Hematopoietic multipotent progenitor cell treated with erythropoietin and hydrocortisone succinate and interleukin-3 and kit ligand, for 15 days (in vitro differentiated cells): Measurements from ENCODE around the gene NOD1.
"Not testable (repeated sequence)": the region's sequence is repeated elsewhere in the genome, so short reads cannot be mapped to it uniquely, and the experiment has no call there.

Experiments
- DNase-seq: peaks from one replicate; pipeline ENCODE4 v3.0.0-alpha.2; 2015; ENCODE audit warnings: low spot score

NOD1 gene

DNA sequence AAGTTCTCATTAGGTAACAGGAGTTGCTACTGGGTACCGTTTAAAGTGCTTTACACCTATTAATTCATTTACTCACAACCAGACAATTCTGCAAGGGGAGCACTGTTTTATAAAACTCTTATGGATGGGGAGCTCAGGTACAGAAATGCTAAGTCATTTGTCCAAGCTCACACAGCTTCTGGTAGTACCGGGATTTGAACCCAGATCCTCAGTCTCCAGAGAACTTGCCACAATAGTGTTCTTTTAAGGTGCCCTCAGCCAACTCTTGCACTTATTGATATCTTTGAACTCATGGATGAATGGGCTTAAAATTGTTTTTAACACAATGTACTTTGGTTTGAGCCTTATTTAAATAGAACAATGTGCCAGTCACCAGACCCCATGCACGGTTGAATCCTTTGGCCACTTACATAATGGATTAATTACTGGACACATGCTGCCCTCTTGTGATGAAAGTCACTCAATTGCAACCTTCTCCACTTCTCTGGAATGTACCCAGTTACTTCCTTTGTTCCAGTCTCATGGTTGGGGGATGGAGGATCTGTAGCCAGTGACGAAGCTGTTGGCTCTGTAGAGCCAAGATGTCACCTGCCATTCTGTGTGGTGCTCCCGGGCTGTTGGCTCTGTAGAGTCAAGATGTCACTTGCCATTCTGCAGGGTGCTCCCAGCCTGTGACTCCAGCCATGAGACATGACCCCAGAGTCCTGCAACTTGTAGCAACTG lies 65.6 kb downstream of the NOD1 start:
- peak; percentile 59 for DNase-seq

DNA sequence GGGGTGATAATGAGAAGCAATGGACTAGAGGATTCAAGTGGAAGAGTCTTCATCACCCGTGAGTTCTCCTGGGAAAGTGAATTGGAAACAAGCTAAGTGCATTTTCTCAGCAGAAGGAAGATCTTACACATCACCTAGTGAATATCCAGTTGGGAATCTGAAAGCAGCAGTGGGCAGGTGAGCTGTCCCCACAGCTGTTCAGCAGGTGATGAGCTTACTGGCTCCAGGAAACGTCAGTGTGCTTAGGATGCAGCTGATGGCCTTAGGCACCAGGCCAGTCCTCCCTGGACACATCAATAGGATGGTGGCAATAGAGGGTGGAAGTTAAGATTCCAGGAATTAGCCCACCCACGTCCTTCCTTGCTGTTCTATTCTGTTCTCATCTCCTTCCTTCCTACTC lies 66.7 kb downstream of the NOD1 start:
- DNase-seq: no peak

DNA sequence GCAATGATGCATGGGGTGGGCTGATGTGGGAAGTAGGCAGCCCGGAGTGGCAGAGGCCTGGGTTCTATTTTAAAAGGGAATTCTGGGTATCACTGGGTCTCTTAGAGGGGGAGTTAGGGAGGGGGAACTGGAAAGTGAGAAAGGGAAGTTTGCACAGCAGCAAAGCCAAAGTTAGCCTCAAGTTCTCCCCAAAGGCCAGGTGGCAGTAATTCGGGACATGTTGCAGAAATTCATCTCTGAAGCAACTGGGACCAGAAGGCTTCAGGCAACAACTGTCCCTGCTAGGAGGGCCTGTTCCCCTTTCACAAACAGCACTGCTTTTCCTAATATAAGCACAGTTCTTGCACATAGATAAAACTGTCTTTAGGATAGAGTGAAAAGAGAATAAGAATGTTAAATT lies 67.4 kb downstream of the NOD1 start:
- DNase-seq: no peak

DNA sequence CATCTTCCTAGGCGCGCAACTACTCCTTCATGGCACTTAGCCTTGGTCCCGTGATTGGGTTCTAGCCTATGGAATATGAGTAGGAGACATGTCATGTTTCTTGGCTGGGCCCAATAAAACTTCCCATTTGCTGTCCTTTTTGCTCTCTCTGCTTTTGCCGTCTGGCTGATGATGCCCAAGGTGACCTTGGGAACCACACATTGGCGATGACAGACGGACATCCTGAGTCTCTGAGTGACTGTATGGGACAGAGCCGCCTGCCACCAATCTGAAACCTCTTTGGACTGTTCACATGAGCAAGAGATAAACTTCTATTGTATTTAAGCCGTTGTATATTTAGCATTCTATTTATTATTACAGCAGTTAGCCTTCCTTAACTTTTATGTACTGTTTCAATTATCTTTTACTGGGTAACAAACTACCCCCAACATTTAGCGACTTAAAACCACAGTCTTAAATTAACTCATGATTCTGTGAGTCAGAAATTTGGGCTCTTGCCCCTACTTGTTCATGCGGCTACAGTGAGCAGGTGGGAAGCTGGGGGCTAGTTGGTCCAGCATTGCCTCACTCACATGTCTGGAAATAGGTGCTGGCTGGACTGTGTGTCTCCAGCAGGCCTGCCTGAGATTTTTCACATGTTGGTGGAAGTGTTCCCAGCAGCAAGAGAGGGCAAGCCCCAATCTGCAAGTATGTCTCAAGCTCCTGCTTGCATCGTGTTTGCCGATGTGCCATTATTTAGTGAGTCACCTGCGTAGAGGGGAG lies 71.7 kb downstream of the NOD1 start:
- no peak for DNase-seq

DNA sequence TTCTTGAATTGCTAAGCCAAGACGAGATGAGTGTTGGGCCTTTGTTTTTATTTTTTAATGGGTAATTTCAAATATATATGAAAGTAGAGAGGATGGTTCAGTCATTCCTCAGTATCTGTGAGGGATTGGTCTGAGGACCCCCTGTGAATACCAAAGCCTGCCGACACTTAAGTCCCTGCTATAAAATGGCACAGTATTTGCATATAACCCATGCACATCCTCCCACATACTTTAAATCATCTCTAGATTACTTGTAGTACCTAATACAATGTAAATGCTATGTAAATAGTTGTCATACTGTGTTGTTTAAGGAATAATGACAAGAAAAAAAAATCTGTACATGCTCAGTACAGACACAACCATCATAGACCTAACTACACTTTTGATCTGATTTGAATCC lies 73.4 kb downstream of the NOD1 start:
- DNase-seq: no peak

DNA sequence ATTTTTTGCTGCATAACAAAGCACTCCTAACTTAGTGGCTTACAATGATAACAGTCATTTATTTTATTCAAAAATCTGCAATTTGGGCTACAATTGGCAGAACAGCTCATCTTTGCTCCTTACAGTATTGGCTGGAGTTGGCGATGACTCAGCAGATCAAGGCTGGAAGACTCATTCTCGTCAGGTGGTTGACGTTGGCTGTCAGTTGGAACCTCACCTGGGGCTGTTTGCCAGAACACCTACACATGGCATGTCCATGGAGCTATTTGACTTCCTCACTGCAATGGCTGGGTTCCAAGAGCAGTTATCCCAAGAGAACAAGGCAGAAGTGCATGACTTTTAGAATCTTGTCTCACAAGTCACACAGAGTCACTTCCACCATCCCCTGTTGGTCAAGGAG lies 75.1 kb downstream of the NOD1 start:
- no peak for DNase-seq

DNA sequence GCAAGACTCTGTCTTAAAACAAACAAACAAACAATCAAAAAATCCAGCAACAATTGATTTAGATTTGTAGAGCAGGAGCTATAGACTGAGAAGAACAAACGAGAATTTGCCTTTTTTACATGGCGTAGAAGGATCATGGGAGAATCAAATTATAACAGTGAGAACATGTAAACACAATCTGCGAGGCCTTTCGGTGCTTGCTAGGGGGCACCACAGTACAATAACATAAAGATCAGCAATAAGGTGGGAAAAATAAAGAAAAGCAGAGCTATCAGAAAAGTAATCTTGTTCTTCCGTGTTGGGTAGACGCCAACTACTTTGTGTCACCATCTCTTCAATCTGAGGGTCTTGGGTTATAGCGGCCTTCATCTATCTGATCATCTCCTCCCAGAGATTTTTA lies 82.2 kb downstream of the NOD1 start:
- no peak for DNase-seq

DNA sequence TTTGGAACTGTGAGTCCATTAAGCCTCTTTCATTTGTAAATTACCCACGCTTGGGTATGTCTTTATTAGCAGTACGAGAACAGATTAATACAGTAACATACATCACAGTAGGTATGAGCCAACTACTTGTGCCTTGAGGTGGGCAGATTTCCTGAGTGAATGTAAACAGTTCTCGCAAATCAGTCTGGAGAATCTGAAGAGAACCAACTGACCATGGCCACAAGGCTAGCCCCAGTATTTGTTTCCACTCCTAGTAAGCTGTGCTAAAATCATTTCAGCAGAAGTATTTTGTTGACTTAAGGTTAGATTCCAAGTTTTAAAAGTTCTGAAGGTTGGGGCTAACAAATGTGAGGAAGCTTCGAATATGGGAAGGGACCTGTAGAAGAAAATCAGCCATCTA lies 82.9 kb downstream of the NOD1 start:
- DNase-seq: no peak

DNA sequence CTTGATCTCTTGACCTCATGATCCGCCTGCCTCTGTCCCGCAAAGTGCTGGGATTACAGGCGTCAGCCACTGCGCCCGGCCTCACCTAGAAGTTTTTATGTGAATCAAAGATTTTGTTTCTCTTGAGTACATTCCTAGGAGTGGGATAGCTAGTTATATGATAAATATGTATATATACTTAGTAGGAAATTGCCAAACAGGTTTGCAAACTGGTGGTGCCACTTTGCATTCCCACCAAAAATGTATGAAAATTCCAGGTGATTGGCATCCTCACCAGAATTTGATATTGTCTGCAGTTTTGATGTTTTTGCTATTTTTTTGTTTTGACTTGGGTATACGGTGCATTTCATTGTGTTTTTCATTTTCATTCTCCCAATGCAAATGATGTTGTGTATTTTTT lies 86.8 kb downstream of the NOD1 start:
- no peak for DNase-seq

DNA sequence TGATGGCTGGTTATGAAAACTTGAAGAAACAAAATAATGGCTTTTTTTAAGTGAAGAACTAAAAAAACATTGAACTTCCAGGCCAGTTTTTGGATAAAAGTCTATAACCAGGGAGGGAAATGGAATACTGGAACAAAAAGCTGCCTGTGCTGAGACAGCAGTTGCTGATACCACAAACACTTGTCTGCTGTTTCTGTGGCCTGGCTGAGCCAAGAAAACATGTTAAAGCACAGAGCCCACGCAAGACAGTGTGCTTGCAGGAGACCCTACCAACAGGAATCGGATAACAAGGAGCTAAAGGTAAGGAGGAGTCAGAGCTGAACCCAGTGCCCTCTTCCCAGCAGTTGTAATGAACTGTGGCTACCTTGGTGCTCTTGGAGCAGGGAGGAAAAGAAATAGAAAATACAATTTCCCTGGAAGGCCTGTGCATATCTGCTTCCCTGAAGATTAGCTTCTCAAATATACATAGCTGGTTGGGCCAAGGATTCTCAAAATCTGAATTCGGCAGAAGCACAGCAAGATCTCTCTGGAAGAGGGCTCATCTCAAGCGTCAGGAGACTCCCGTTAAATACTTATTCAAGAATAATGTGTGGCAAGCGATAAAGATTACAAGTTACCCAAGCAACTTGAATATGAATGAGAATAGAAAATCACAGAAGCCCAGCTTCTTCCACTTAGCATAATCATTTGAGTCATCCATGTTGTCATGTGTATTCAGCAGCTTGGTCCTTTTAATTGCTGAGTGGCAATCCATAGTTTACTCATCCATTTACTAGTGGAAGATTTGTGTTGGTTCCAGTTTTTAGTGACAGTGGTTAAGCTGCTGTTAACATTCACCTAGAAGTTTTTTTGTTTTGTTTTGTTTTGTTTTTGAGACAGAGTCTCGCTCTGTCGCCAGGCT lies 87.6 kb downstream of the NOD1 start:
- DNase-seq: no peak

DNA sequence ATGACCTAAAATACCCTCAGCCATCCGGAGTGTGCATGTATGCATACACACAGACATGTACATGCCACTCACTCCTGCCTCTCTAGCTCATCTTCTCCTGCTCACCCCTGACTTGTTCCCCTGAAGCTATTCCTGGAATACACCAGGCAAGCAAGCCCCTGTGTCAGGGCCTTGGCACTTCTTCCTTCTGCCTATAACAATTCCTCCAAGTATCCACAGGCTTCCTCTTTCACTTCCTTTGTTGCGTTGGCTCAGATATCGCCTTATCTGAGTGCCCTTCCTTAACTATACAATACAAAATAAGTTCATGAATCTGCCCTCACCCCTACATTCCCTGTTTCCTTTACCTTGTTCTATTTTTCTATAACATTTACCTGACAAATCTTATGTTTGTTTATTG lies 88.8 kb downstream of the NOD1 start:
- DNase-seq: no peak

DNA sequence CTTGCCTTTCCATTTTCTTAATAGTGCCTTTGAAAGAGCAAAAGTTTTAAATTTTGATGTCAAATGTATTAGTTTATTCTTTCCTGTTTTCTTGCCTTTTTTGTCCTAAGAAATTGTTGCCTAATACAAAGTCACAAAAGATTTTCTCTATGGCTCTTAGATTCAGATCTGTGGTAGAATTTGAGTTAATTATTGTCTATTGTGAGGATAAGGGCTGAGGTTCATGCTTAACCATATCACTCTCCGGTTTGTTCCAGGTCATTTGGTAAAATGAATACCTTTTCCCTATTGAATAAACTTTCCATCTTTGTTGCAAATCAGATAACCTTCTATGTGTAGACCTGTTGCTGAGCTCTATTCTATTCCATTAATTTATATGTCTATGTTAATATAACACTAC lies 96.0 kb downstream of the NOD1 start:
- DNase-seq: no peak

DNA sequence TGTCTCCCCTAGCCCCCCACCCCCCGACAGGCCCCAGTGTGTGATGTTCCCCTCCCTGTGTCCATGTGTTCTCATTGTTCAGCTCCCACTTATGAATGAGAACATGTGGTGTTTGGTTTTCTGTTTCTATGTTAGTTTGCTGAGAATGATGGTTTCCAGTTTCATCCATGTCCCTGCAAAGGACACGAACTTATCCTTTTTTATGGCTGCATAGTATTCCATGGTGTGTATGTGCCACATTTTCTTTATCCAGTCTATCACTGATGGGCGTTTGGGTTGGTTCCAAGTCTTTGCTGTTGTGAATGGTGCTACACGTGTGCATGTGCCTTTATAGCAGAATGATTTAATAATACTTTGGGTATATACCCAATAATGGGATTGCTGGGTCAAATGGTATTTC lies 97.8 kb downstream of the NOD1 start:
- DNase-seq: not testable (repeated sequence)

DNA sequence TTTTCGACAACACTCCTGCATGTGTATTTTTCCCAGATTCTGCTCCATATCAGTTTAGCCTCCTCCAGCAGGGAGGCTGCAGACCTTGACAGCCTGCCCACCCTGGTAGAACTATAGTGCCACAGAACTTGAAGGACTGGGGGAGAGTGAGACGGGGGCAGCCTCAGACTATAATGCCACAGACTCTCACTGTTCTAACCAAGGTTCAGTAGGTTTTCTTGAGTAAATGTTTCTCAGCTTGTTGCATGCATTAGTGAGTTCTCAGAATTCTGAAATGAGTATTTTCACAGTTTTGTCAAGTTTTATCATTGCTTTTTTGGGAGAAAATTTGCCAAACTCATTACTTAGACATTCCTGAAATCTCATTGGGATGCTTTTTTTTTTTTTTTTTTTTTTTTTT lies 98.3 kb downstream of the NOD1 start:
- no peak for DNase-seq

DNA sequence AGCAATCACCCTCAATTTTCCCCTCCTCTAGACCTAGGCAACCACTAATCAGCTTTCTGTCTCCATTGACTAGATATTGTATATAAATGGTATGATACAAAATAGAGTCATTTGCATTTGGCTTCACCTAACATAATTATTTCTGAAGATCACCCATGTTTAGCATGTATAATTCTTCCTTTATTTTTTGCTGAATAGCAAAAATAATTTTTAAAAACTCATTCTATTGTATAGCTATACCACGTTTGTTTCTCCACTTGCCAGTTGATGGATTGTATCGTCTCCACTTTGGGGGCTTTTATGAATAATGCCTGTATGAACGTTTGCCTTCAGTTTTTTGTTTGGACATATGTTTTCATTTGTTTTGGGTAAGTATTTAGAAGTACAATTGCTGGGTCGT lies 98.8 kb downstream of the NOD1 start:
- no peak for DNase-seq

DNA sequence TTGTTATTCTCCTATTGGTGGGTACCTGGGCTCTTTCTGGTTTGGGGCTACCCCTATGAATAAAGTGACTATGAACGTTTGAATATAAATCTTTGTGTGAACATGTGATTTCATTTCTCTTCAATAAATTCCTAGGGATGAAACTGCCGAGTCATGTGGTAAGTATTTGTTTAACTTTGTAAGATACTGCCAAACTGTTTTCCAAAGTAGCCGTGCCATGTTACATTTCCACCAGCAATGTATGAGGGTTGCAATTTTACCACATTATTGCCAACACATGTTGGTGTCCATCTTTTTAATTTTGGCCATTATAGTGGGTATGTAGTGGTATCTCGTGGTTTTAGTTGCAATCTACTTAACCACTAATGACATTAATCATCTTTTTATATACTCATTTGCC lies 99.5 kb downstream of the NOD1 start:
- no peak for DNase-seq

DNA sequence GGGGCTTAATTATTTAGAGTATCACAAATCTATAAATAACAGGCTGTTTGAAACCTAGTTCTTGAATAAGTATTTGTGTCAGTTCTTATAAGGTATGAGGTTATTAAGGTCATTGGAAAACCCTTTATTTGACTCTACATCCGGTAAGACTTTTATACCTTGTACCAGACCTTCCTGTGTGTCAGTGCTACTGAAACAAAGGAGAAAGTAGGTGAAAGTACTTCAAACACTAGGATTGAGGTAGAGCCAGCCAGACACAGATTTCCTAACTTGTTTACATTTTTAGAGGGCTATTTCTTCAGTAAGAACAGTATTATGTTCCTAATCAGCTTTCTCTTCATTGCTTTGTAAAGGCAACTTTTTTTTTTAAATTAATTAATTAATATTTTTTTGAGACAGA lies 100.3 kb downstream of the NOD1 start:
- no peak for DNase-seq
